PC-3 (cell line): Measurements from ENCODE around the gene STT3A. TPM values are rescaled to one million over a fixed set of nuclear protein-coding genes. Genes with fewer than 3 reads are reported as not detected.

Experiments used
- ATAC-seq: fragments of 200-7000 bp; cut with Tn5 transposase; 2 replicates; pipeline ENCODE4 v1.9.1; 2020; ENCODE audit warnings: mild to moderate bottlenecking, moderate library complexity
- BruUV-seq: library from RNA; stranded (reverse); fragments of 400-500 nt; replicated peaks from 2 replicates; lab custom pipeline; 2021; lab: Mats Ljungman, UMichigan
- CTCF ChIA-PET: fragments of 300-600 bp; sonication (Branson Sonifier 250); formaldehyde crosslinking; loops from one replicate; lab custom pipeline; 2022; ENCODE audit warnings: antibody characterized with exemption; lab: Charles Lee
- POLR2A ChIA-PET: fragments of 300-600 bp; sonication (Branson Sonifier 250); formaldehyde crosslinking; loops from one replicate; lab custom pipeline; 2022; ENCODE audit warnings: antibody characterized with exemption; ENCODE audit not compliant: unreplicated experiment; lab: Charles Lee
- DNase-seq: peaks from one replicate; pipeline ENCODE4 v3.0.0-alpha.2; 2015
- H2AFZ ChIP-seq: fragments of 300-600 bp; sonication (generic); 2 replicates; pipeline ENCODE4 v1.6.0; 2016; ENCODE audit warnings: antibody characterized with exemption, low read length
- H3F3A ChIP-seq: fragments of 300-600 bp; sonication (generic); one replicate; pipeline ENCODE4 v1.6.0; 2017; ENCODE audit warnings: antibody characterized with exemption, low read length, control low read depth, mild to moderate bottlenecking; ENCODE audit not compliant: unreplicated experiment
- H3K27ac ChIP-seq: fragments of 300-600 bp; sonication (generic); 2 replicates; pipeline ENCODE4 v1.5.1; 2016; ENCODE audit warnings: mild to moderate bottlenecking, low read length
- H3K27me3 ChIP-seq: fragments of 300-600 bp; sonication (generic); 2 replicates; pipeline ENCODE4 v1.6.1; 2016; ENCODE audit warnings: low read length, mixed read lengths
- H3K36me3 ChIP-seq: fragments of 300-600 bp; sonication (generic); 2 replicates; pipeline ENCODE4 v1.6.1; 2016; ENCODE audit warnings: low read depth, mixed run types, low read length, mixed read lengths
- H3K4me1 ChIP-seq: fragments of 300-600 bp; sonication (generic); 2 replicates; pipeline ENCODE4 v1.5.1; 2016; ENCODE audit warnings: low read length; ENCODE audit not compliant: insufficient read depth
- H3K4me2 ChIP-seq: fragments of 300-600 bp; sonication (generic); 2 replicates; pipeline ENCODE4 v1.6.0; 2016; ENCODE audit warnings: low read length
- H3K4me3 ChIP-seq: fragments of 300-600 bp; sonication (generic); 2 replicates; pipeline ENCODE4 v1.5.1; 2016; ENCODE audit warnings: mild to moderate bottlenecking, low read length, mixed read lengths
- H3K79me2 ChIP-seq: fragments of 300-600 bp; sonication (generic); 2 replicates; pipeline ENCODE4 v1.6.1; 2017; ENCODE audit warnings: low read length, mixed read lengths
- H3K9ac ChIP-seq: fragments of 300-600 bp; sonication (generic); 2 replicates; pipeline ENCODE4 v1.6.0; 2016; ENCODE audit warnings: mild to moderate bottlenecking, low read length
- H3K9me2 ChIP-seq: fragments of 300-600 bp; sonication (generic); replicated peaks from 2 replicates; pipeline ENCODE4 v1.6.1; 2016; ENCODE audit warnings: mixed run types, low read length, mixed read lengths
- H3K9me3 ChIP-seq: fragments of 300-600 bp; sonication (generic); 2 replicates; pipeline ENCODE4 v1.6.1; 2016; ENCODE audit warnings: low read length, mixed read lengths
- H4K20me1 ChIP-seq: fragments of 300-600 bp; sonication (generic); 2 replicates; pipeline ENCODE4 v1.6.1; 2016; ENCODE audit warnings: low read length, mixed read lengths
- CTCF ChIP-seq: fragments of 300-600 bp; sonication (generic); conservative IDR thresholded peaks from 2 replicates; pipeline ENCODE4 v1.5.1; 2017; ENCODE audit warnings: antibody characterized with exemption, low read depth, mild to moderate bottlenecking, low read length
- EZH2 ChIP-seq: fragments of 300-600 bp; sonication (generic); IDR thresholded peaks from one replicate; pipeline ENCODE4 v1.6.1; 2017; ENCODE audit warnings: antibody characterized with exemption, mild to moderate bottlenecking, low read length; ENCODE audit not compliant: unreplicated experiment
- EZH2phosphoT487 ChIP-seq: fragments of 300-600 bp; sonication (generic); IDR thresholded peaks from 2 replicates; pipeline ENCODE4 v1.6.1; 2018; ENCODE audit warnings: mild to moderate bottlenecking, antibody characterized with exemption, low read length, borderline replicate concordance
- intact Hi-C: fragments of 100-400 bp; cut with micrococcal nuclease; formaldehyde crosslinking; loops from 2 replicates; pipeline ENCODE4 v1.9.0; 2023
- total RNA-seq: library from RNA; depleted of rRNA; stranded (reverse); fragments of >200 nt; gene quantifications from 2 replicates; pipeline ENCODE4 v1.2.3, GENCODE V29; 2014

Gene STT3A
- total RNA-seq, 1 experiment from 2014 or later, result 182 TPM

GRCh38 chr11:125551835-125552342, 40.8 kb upstream of the STT3A start:
- Histone ChIP-seq H3K79me2 (no peaks in the 10 kb centered on the region), H4K20me1 (no peaks in the 10 kb centered on the region), H3K9me3 (peaks cover 24% of the 10 kb centered on the region), H3K27me3 (no peaks in the 10 kb centered on the region), H3K36me3 (peaks cover 5% of the 10 kb centered on the region; the same call in 1 of the 2 replicates), H3K9me2 (no peaks in the 10 kb centered on the region), H2AFZ (no peak overlapping the region), H3F3A (no peaks in the 10 kb centered on the region), H3K4me3 (no peak overlapping the region), H3K4me2 (no peak overlapping the region), H3K4me1 (no peaks in the 10 kb centered on the region), H3K9ac (no peak overlapping the region), H3K27ac (no peak overlapping the region)
- TF ChIP-seq CTCF (no peak), EZH2 (no peak), EZH2phosphoT487 (no peak)
- no TSS peak for BruUV-seq
- intact Hi-C loops, result no loop called here
- no peak for ATAC-seq
- no peak for DNase-seq
- CTCF ChIA-PET, result no interaction called here
- POLR2A ChIA-PET, result no interaction called here

- Histone ChIP-seq H3K4me3 (no peak overlapping the region), H3K9me3 (peaks cover 24% of the 10 kb centered on the region), H3K4me2 (no peak overlapping the region), H2AFZ (no peak overlapping the region), H4K20me1 (no peaks in the 10 kb centered on the region), H3F3A (no peaks in the 10 kb centered on the region), H3K79me2 (no peaks in the 10 kb centered on the region), H3K4me1 (no peaks in the 10 kb centered on the region), H3K9ac (no peak overlapping the region), H3K9me2 (no peaks in the 10 kb centered on the region), H3K36me3 (peaks cover 5% of the 10 kb centered on the region; the same call in 1 of the 2 replicates), H3K27ac (no peak overlapping the region), H3K27me3 (no peaks in the 10 kb centered on the region)
- intact Hi-C loops, result no loop called here
- ATAC-seq (no peak), DNase-seq (no peak)
- CTCF ChIA-PET, result no interaction called here
- TF ChIP-seq CTCF (no peak), EZH2phosphoT487 (no peak), EZH2 (no peak)
- POLR2A ChIA-PET, result no interaction called here
- no TSS peak for BruUV-seq
These were observed 39.7 kb upstream of the STT3A start for GRCh38 chr11:125552927-125553326.

GRCh38 chr11:125553357-125553756, 39.3 kb upstream of the STT3A start:
- Histone ChIP-seq H4K20me1 (no peaks in the 10 kb centered on the region), H3K9me2 (no peaks in the 10 kb centered on the region), H3K27ac (no peak overlapping the region), H3K4me2 (no peak overlapping the region), H3K27me3 (no peaks in the 10 kb centered on the region), H3F3A (no peaks in the 10 kb centered on the region), H2AFZ (no peak overlapping the region), H3K79me2 (no peaks in the 10 kb centered on the region), H3K4me3 (no peak overlapping the region; the same call in 1 of the 2 replicates), H3K9ac (no peak overlapping the region), H3K9me3 (peaks cover 24% of the 10 kb centered on the region), H3K4me1 (no peaks in the 10 kb centered on the region), H3K36me3 (peaks cover 5% of the 10 kb centered on the region; the same call in 1 of the 2 replicates)
- intact Hi-C loops, result no loop called here
- TF ChIP-seq EZH2, result no peak
- no peak for TF ChIP-seq CTCF
- no peak for TF ChIP-seq EZH2phosphoT487
- no TSS peak for BruUV-seq
- ATAC-seq (no peak), DNase-seq (no peak)
- CTCF ChIA-PET, result no interaction called here
- POLR2A ChIA-PET, result no interaction called here
